ENCODE results near the gene NAMPT.

DNA sequence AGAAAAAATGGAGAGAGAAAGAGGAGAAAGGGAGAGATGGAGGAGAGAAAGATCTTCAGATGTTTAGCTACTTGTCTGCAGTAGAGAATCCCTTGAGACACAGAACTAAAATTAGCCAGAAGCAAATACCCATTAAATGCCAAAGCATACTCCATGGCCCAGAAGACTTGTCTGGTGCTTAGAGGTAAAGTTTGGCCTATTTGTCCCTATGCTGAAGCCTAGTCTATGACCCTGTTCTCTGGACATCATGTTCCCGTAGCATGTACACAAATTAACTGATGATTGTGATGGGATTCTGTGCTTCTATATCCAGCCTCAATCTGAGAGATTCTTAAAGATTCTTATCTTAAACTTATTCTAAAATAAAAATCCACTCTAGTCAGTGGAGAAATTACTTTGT, 85.8 kb downstream of the NAMPT start:
- TF ChIP-seq CTCF (conservative IDR thresholded peaks at IDR 0.05 in 1 of 2, IDR thresholded peaks at IDR 0.05 in 1 of 2; ENCODE audit: low read depth in 1 of 2, low read length in 2 of 2) (no peak), EZH2 (IDR thresholded peaks at IDR 0.05; ENCODE audit: low read length, missing control alignments) (no peak)

Measured in fibroblast of lung (primary cell).